HG02981 (cell line): ENCODE measurements around the gene KCNJ12.

Experiments
- ATAC-seq: cut with Tn5 transposase; IDR thresholded peaks from one replicate; pipeline ENCODE4 v1.9.1; 2021; ENCODE audit warnings: mild to moderate bottlenecking, moderate library complexity; ENCODE audit not compliant: unreplicated experiment

Gene KCNJ12

DNA sequence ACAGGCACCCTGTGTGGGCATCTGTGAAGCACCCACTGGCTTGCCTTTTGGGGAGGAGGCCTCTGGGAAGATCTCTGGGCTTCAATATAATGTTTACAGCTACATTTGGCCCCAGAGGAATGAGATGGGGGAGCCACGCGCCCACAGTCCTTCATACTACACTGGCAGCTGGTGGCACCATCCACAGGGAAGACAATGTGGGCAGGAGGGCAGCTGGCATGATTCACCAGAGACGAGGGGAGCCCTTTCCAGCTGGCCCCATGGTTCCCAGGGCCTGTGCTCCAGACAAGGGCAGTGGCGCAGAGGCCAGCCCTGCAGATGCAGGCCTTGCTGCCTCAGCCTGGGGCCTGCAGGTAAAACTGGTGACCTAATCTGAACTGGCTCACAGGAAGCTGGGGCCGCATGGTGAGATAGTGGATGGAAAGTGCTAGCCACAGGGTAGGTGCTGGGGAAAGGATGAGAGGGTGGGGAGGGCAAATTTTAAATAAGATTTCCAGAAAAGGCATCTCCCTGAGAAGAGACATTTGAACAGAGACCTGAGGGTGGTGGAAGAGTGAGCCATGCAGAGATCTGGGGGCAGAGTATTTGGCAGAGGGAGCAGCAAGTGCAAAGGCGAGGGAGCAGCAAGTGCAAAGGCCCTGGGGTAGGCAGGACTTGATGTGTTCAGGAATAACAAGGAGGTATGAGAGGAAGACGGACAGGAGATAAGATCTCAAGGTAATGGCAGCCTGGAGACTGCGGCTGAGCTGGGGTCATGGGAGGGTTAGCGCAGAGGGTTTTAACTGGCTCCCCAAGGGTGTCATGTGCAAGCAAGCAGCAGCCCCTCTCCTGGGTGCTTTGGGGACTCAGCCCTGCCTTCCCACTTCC lies 12.1 kb upstream of the KCNJ12 start:
- no peak for ATAC-seq

DNA sequence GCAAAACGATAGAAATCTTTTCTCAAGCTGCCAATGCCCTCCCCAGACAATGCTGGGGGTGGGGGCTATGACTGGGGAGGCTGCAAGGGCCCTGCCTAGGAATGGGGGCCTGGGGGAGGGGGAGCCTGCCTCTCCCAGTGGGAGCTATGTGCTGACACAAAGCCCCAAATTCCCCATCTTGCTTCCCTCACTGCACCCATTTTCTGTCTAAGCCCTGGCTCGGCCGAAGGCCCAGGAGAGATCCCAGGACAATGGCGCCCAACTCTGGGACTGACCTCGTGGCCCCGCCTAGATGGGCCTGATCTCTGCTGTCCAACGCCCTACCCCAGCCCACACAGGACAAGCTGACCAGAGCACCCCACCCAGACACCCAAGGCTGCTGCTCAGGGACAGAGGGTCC lies 11.1 kb upstream of the KCNJ12 start:
- ATAC-seq = no peak

DNA sequence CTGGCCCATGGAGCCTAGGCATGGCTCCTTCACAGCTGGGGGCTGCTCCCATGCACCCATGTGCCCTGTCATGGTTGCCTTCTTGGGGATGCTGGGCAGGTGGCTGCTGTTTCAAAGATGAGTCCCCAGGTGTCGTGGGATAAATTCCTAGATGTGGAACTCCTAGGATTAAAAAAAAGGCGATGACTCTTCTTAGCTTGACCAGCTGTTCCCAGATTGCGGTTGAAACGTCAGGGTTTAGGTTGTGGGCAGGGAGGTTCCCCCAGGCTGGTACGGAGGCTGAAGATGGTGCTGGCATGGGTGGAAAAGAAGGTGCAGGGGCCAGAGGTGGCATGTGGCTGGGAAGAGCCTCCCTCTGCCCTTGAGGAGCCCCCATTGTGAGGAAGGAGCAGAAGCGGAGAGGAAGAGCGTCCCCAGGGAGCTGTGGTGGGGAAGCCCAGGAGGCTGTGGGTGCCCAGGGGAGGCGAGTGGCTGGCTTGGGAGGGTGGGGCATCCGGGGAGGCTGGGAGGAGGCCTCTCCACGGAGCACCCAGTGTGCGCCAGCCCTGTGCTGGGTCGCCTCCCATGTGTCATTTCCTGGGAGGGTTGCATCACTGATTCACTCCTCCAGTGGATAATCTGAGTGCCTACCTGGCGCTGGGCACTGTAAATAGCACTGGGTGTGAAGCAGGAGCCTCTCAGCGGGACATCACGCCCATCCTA lies 7.5 kb upstream of the KCNJ12 start:
- ATAC-seq = no peak

DNA sequence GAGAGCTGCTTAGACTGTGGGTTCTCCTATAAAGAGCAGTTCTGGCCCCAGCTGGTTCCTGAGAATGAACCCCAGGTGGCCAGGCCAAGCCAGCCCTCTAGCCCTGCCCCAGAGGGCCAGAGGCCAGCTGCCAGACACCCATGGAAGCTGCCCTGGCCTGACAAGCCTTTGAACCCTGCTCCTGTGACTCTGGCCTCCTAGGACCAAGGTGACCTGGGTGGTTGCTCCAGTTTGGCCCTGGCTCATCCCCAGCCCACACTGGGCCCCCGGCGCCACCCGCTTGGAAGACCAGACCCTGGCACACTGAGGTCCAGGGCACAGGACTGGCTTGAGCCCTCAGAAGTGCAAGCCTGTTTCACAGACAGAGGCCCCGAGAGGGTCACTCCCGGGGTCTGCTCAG lies 6.8 kb upstream of the KCNJ12 start:
- ATAC-seq = no peak

DNA sequence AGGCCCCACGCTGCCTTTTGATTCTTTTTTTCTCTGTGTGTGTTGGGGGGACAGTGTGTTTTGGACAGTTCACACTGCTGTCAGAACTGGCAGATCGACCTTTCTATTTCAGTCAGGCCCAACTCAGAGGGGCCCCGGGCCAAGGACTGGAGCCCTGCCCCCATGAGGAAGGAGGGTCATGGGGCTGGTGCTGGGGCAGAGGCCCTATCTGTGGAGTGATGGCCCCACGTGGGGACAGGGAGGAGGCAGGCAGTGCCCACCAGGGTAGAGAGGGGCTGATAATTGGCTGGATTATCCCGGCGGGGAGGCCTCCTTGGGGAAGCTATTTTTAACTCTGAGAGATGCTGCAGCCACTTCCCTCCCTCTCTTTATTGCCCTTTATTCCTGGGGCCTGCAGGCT lies 5.7 kb upstream of the KCNJ12 start:
- no peak for ATAC-seq

DNA sequence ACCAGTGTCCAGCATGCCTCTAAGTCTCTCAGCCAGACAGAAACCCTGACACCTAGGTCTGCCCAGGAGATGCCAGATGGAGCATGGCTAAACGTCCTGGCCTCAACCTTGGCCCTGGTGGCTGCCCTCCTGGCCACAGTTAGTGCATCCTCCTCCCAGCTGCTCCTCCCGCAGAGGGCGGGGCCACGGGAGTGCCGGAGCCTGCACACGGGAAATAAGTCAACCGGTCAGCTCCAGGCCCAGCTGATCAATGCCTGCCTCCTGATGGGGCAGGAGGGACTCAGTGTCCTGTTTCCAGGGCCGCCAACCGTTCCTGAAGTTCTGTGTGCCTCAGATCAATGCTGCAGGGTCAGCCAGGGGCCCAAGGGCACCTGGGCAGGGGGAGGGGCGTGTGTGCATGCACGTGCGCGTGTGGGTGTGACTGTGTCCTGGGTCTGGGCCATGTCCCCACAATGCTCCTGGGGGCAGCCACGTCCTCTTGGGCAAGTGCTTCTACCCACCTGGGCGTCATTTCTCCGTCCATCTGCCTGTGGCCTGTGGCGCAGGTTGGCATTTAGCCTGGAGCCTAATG lies 4.6 kb upstream of the KCNJ12 start:
- no peak for ATAC-seq

DNA sequence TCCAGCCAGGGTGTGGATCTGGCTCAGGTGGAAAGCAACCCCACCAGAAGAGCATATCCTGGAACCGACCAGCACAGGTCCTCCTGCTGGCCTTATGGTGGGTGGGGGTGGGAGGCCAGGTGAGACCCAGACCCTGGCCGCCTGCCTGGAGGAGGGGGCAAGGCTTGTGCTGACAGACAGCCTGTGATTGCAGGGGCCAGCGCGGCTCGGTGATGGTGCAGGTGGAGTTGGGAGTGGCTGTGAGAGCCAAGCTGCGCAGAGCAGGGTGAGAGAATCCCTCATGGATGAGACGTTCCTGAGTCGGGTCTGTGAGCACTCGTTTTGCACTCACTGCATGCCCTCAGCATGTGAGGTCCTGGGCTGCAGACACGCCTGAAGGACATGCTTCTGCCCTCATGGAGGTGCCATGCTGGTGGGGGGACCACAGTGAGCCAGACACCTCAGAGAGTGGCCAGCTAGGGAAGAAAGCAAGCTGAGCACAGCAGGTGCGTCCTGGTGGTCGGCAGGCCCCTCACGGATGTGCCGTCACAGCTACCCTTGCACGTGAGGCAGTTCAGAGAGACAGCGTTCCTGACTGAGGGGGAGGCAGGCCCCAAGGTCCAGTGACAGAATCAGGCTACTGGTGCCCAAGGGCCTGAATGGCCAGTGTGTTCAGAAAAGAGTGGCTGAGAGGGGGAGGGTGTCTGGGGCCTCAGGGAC lies 3.8 kb upstream of the KCNJ12 start:
- ATAC-seq = no peak

DNA sequence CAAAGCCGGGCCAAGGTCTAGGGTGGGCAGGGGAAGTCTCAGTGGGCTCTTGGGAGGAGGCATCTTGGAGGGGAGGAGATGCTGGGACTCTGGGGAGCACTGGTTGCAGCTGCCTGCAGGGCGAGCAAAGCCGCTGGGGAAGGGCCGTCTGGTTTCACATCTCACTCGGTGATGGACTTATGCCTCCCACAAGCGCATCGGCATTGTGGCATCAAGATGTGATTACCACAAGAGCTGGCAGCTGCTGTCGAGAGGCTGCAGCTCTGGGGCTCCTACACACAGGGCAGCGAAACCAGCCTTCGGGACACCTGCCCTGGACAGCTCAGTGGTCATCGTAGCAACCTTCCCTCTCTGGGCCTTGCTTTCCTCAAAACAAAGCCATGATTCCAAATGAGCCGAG lies 3.1 kb upstream of the KCNJ12 start:
- ATAC-seq = no peak

DNA sequence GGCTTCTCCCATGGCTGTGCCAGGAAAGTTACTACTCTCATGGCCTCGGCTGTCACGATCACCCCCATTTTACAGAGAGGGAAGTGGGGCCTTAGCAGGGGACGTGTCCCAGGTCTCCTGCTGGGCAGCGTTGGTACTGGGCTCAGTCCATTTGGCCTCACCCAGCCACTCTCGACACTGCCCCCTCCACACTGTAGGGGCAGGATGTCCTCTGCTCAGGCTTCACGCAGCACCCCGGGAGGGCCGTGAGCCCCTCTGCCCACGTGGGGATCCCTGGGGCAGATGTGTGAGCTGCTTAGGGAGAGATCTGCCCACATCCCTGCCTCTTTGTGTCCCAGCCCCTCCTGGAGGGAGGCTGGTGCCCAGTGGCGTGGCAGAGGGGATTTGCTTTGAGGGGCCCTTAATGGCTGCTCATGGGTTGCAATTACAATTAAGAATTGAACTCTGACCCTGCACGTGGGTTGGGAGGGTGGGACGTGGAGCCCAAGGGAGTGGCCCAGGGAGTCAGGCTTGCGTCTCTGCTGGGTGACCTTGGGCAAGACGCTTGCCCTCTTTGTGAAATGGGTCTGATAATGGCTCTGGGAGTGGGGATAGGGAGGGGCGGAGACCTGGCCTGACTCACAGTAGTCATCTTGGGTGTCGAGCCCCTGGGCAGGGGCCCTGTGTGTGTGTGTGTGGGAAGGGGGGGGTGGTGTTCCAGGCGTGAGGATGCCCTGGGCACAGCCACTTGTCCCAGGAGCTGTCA lies 2.3 kb upstream of the KCNJ12 start:
- ATAC-seq = no peak

DNA sequence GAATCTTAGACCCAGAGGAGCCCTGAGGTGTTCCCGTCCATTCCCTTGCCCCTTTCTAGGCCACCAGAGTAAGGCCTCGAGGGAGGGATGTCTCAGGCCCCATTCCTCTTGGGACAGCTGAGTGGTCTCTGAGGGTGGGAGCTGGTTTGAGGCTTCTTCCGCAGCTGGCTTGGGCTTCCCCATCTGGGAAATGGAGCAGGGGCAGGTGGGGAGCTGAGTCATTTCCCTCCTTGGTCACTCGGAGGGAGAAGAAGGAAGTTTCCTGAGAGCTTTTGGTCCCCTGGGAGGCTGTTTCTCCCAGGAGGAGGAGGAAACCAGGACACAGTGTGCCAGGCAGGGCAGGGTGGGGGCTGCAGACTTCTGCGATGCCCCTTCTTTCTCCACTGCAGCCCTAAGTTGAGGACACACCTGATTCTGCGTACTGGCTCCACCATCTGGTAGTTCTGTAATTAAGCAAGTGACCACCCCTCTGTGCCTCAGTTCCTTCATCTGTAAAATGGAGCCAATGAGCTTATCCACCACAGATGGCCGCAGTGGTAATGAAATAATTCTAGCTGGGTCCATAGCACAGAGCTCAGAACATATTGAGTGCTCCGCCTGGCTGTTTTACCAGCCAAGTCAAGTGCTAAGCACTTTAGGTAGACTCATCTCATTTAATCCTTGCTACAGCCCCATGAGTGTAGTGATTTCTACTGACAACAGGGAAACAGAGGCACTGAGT lies 1.6 kb upstream of the KCNJ12 start:
- ATAC-seq = no peak

DNA sequence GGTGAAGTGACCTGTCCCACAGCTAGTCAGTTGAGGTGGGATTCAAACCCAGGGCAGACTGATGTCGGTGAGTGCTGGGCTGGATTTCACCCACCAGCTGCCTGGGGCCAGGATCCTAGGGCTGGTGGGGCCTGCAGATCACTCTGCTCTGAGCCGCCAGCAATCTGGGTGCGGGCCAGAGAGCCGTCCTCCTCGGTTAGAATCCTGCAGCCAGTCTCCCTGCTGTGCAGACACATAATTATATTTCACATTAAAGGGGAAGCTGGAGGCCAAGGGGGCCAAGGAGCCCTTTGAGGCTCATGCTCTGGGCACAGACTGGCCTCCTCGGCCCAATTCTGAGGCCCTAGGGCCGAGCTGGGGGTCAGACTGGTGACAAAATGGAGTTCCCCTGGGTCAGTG lies 996 bp upstream of the KCNJ12 start:
- ATAC-seq = no peak

DNA sequence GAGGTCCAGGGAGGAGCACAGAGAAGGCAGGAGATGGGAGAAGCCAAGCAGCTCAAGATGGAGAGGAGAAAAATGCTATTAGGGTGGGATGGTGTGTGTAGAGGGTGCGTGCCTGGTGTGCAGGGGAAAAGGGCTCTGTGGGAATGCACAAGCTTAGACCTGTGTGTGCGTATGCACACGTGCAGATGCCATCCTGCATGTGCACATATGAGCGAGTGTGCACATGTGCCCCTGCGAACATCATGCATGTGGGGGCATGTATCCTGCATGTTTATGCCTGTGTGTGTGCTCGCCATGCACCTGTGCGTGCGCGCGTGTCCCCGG lies 438 bp upstream of the KCNJ12 start:
- ATAC-seq = no peak

DNA sequence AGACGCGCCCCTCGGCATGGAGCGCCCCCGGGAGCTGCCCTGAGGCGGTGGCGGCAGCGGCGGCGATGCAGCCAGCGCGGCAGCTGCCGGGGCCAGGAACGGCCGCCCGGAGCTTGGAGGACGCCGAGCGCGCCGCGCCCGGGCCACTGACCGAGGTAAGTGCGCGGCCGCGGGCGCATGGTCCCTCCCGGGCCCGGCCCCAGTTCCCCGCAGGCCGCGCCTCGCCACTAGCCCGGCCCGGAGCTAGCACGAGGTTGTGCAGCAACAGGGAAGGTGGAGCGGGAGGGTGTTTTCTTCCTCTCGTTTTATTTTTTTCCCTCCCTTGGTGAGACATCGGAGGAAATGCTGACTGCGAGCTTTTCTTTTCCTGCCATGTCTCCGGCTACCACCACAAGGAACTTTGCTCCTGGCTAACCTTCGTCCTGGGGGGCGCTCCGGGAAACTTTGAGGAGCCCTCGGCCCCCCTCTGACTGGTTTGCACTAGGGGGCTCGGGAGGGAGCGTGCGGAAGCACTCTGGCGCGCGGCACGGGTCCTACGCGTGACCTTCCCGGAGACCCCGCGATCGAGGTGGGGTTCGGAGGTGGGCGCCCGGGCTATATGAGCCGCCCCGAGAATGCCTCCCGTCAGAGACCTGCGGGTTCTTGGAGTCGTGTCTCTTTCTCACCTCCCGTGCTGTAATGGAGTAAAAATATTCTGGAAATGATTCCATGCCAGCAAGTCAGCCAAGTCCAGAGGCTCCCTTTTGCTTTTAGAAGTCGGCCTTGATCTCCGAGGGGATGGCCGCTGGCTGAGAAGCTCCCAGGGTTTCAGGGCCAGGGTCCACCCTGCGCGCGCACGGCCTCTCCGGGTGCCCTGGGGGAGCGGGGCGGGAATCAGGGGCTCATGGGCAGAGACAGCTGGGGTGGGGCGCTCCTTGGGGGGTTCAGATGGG lies 868 bp downstream of the KCNJ12 start:
- no peak for ATAC-seq

DNA sequence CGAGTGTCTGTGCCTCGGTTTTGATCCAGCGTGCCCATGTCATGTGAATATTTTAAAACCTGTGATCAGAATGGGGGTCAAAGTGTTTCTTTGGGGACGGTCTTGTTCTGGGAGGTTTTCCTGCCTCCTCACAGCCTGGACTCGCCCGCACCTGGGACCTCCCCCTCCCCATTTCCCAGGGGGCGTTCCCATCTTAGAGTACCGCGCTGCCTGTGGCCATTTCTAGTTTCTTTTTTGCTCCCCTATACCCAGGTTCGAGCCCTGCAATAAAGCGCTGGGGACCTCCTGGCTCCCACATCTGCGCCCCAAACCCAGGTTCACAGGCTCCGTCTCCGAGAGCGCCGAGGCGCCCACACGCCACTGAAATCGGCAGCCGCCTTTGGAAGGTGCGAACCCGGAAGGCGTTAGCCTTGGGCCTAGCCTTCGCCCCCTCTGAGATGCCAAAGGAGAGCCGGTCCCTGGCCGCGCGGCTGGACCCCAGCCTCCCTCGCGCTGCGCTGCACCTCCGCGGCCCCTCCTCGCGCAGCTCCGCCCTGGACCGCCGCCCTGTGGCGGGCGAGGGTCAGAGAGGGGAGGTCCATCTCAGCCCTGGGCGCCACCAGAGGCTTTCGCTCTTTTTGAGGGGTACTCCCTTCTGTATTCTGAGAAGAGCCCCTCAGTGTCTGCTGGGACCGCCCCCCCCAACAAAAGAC lies 1.7 kb downstream of the KCNJ12 start:
- no peak for ATAC-seq

DNA sequence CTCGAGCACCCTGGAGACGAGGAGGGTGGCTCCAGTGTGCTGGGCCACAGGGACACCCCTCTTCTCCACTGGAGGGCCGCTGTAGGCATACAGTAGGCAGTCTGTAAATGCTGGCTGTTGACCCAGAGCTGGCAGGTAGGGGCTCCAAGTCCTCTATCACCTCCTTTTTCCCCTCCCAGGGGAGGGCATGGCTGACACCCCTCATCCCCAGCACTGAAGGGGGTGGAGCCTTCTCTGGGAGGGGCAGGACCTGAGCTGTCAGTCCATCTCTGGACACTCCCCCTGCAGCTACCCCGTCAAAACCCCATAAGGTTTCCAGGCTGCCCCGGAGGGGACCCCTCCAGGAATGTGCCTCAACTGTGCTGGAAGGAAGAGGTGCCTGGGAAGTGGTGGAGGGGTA lies 2.4 kb downstream of the KCNJ12 start:
- ATAC-seq = no peak

DNA sequence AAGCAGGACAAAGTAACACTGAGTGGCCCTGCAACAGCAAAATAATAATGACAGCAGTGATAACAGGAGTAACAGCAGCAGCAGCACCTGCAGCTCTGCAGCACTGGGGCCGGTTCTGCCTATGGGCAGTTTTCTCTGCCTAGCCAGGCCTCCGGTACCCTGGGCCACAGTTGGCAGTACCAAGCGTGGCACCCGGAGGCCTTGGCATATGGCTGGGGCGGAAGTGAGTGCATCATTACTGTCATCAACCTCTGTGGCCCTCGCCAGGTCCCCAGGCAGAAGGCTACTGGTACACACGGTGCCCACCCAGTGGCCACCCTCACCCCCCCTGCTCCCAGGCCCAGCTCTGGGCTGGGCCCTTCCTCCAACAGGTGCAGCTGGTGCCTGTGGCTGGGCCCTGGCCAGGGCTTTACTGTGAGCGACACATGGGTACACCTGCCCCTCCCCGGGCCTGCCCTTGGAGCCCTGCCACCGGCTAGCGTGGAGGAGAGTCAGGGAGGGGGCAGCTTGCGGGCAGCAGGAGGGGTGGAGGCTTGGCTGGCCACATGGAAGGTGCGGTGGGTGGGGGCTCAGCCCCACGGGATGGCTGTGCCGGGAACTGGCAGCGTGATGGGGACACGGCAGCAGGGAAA lies 3.0 kb downstream of the KCNJ12 start:
- no peak for ATAC-seq

DNA sequence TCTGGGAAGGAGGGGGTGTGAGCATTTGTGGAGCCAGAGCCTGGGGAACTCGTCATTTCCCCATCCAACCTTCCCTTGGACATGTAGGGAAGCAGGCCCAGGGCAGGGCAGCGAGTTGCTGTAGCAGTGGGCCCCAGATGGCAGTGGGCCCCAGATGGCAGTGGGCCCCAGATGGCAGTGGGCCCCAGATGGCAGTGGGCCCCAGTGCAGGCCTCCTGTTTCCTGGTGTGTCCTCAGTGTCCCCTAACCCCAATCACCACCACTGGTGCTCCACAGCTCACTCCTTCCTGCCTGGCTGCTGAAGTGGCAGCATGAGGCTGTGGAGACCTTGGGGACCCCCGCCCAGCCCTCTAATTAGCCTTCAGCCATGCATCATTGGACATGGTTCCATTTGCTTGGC lies 4.5 kb downstream of the KCNJ12 start:
- no peak for ATAC-seq

DNA sequence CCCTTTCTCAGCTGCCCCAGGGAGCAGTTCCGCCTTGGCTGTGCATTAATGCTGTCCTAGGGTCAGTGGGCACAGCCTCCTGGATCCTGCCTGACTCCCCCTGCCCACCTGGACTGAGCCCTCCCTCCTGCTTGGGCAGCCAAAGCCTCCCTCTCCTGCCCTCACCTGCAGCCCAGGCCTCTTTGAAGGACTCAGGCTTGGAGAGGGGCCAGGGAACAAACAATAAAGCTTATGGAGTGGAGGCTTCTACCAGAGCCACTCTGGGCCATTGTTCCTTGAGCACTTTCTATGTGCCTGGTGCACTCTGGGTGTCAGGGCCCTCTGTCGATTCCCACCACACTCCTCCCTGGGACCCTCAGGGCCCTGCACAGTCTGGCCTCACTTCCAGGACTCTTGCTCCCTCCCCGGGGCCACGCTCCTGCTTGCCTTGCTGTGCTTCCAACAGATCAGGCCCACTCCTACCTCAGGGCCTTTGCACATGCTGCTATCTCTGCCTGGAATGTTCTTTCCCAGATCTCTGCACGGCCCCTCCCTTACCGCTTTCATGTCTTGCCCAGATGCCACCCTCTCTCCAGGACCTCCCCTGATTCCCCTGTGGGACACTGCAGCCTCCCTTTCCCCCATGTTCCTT lies 5.0 kb downstream of the KCNJ12 start:
- no peak for ATAC-seq
